GM12865 (cell line): ENCODE data around the gene MBD3.
"Not testable (repeated sequence)": the region's sequence is repeated elsewhere in the genome, so short reads cannot be mapped to it uniquely, and the experiment has no call there.

ENCODE experiments used
- DNase-seq: peaks from one replicate; pipeline ENCODE4 v3.0.0; 2010; ENCODE audit warnings: low read depth
- H3K4me3 ChIP-seq: 2 replicates; pipeline ENCODE4 v1.5.1; 2011; ENCODE audit warnings: mild to moderate bottlenecking, low read depth, low read length, control low read depth
- TF ChIP-seq, protein P1 (sequence below): IDR thresholded peaks from 2 replicates; pipeline ENCODE4 v1.5.1; 2011; ENCODE audit warnings: low read length, control low read depth, low read depth, inconsistent platforms; ENCODE audit not compliant: insufficient read depth; ENCODE audit errors: missing control alignments

Gene MBD3

GRCh38 chr19:1555487-1556389 is 36.9 kb downstream of the MBD3 start:
- DNase-seq: no peak
- H3K4me3 ChIP-seq: no peak overlapping the region
- TF ChIP-seq, protein P1, sequence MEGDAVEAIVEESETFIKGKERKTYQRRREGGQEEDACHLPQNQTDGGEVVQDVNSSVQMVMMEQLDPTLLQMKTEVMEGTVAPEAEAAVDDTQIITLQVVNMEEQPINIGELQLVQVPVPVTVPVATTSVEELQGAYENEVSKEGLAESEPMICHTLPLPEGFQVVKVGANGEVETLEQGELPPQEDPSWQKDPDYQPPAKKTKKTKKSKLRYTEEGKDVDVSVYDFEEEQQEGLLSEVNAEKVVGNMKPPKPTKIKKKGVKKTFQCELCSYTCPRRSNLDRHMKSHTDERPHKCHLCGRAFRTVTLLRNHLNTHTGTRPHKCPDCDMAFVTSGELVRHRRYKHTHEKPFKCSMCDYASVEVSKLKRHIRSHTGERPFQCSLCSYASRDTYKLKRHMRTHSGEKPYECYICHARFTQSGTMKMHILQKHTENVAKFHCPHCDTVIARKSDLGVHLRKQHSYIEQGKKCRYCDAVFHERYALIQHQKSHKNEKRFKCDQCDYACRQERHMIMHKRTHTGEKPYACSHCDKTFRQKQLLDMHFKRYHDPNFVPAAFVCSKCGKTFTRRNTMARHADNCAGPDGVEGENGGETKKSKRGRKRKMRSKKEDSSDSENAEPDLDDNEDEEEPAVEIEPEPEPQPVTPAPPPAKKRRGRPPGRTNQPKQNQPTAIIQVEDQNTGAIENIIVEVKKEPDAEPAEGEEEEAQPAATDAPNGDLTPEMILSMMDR: no peak

DNA sequence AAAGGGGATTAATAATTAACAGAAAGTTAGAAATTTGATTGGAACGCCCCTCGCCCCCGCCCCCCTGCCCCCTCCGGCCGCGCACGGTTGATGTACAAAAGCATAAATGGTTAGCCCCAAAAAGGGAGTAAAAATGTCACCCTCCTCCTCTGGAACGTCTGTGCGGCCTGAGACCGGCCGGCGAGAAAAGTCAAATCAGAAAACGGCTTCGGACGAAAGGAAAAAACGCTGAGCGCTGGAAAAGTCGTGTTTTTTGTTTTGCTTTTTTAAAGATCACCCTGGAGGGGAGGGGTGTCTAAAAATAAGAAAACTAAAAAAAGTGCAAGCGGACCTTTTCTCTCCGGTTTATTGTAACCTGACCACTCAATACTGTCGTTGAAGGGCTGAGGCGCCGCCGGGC is 37.7 kb downstream of the MBD3 start:
- DNase-seq: no peak
- TF ChIP-seq, protein P1: no peak
- H3K4me3 ChIP-seq: no peak overlapping the region

DNA sequence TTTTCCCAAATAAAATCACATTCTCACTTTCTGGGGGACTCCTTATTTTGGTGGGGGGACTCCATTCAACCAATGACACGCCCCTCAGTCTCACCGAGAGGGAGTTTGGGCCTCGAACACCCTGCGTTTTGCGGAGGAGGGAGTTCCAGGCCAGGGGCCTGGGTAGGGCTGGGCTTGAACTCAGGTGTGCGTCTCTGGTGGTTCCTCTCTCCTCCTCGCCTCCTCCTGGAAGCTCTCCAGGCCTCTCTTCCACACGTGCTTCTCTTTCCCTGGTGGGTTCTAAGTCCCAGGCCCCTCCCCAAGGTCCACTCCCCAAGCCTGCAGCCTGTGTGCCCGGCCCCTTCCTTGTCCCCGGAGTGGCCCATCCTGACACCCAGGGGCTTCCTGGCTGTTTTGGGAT is 39.2 kb downstream of the MBD3 start:
- H3K4me3 ChIP-seq: no peak overlapping the region
- TF ChIP-seq, protein P1: no peak
- no peak for DNase-seq

DNA sequence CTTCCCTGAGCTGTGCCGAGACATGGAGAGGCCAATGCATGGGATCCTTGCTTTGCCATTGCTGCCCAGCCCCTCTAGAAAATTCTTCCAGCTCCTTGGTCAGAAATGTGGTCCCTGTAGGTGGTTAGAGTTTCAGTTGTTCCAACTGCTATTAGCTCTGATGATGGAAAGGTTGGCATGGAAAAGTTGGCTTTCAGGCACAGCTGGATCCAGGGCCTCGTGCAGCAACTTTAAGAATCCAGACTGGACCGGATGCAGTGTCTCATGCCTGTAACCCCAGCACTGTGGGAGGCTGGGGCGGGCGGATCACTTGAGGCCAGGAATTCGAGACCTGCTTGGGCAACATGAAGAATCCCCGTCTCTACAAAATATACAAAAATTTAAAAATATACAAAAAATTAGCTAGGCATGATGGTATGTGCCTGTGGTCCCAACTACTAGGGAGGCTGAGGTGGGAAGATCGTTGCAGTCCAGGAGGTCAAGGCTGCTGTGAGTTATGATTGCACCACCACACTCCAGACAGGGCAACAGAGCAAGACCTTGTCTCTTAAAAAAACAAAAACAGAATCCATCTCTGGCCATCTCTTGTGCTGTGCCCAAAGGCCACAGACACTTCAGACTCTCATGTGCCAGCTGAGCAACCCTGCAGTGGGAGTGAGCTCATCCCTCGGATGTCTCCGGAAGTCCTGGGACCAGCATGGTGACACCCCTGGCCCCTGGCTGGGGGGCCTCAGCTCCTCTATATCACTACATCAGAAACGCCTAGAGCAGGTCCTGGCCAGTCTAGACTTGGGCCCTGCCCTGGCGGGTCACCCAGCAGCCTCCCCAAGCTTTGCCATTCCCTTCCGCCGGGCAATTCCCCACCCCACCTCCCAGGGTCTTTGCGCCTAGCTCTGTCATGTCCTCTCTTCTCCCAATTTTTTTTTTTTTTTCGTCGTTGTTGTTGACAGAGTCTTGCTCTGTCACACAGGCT is 41.3 kb downstream of the MBD3 start:
- TF ChIP-seq, protein P1: no peak
- DNase-seq: no peak
- no peak overlapping the region for H3K4me3 ChIP-seq

- TF ChIP-seq, protein P1: no peak
- no peak overlapping the region for H3K4me3 ChIP-seq
- DNase-seq: no peak
Observed at GRCh38 chr19:1549332-1549945, 43.2 kb downstream of the MBD3 start.

DNA sequence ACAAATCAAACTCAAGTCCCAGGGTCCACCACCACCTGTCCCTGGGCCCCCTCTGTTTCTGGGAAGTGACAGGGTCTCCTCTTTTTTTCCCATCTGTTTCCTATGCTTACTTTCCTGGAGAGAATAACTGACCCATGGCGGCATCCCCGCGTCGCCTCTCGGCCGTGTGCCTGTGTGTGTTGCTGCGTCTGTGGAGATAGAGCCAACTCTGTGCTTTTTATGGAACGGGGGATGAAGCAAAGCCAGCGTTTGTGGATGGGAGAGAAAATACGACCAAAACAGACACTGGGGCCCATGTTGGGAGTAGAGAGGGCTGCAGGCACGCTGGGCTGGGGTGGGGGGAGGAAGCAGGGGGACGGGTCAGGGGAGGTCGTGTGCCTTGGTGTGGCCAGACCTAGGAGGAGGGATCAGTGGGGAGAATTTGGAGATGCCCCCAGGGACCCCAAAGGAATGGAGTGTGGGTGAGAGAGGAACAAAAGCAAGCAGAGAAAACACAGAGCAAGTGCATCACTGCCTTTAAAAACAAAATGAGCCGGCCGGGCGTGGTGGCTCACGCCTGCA is 52.2 kb downstream of the MBD3 start:
- H3K4me3 ChIP-seq: no peak overlapping the region
- no peak for DNase-seq
- TF ChIP-seq, protein P1: no peak

DNA sequence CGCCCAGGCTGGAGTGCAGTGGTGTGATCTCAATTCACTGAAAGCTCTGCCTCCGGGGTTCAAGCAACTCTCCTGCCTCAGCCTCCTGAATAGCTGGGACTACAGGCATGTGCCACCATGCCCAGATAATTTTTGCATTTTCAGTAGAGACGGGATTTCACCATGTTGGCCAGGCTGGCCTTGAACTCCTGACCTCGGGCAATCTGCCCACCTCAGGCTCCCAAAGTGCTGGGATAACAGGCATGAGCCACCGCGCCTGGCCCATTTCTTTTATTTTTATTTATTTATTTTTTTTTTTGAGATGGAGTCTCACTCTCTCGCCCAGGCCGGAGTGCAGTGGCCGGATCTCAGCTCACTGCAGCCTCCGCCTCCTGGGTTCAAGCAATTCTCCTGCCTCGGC is 52.9 kb downstream of the MBD3 start:
- not testable (repeated sequence) for H3K4me3 ChIP-seq

More for the DNA sequence above, 52.9 kb downstream of the MBD3 start:
- DNase-seq: not testable (repeated sequence)
